Gastroesophageal sphincter (tissue), 3 donors: ENCODE results near the gene MCC.

Experiments used
- EP300 ChIP-seq: sonication (generic); formaldehyde crosslinking; IDR thresholded peaks from one replicate; pipeline ENCODE4 v1.6.1; 2017; ENCODE audit warnings: antibody characterized with exemption, mild to moderate bottlenecking
- POLR2A ChIP-seq, 2 donors: fragments of 450-650 bp; IDR thresholded peaks; one replicate each; pipeline ENCODE4 v1.6.1; 2017; ENCODE audit warnings: antibody characterized with exemption in 2 of 2, mild to moderate bottlenecking in 2 of 2, moderate library complexity in 1 of 2
- POLR2AphosphoS5 ChIP-seq: sonication (generic); formaldehyde crosslinking; IDR thresholded peaks from one replicate; pipeline ENCODE4 v1.6.1; 2017; ENCODE audit warnings: antibody characterized with exemption
- TF ChIP-seq, protein P1 (sequence below), 4 experiments: fragments of 200-600 bp in 2 of 4; fragments of 450-650 bp in 2 of 4; sonication (generic) in 1 of 4; IDR thresholded peaks; one replicate each; pipeline ENCODE4 v1.5.1; 2017 to 2019; ENCODE audit warnings: antibody characterized with exemption in 4 of 4, mild to moderate bottlenecking in 2 of 4, moderate library complexity in 2 of 4

GRCh38 chr5:113375480-113376060, 112.7 kb downstream of the MCC start:
- TF ChIP-seq POLR2A (IDR thresholded peaks at IDR 0.05), result no peak
- TF ChIP-seq EP300, result no peak
- TF ChIP-seq, protein P1, sequence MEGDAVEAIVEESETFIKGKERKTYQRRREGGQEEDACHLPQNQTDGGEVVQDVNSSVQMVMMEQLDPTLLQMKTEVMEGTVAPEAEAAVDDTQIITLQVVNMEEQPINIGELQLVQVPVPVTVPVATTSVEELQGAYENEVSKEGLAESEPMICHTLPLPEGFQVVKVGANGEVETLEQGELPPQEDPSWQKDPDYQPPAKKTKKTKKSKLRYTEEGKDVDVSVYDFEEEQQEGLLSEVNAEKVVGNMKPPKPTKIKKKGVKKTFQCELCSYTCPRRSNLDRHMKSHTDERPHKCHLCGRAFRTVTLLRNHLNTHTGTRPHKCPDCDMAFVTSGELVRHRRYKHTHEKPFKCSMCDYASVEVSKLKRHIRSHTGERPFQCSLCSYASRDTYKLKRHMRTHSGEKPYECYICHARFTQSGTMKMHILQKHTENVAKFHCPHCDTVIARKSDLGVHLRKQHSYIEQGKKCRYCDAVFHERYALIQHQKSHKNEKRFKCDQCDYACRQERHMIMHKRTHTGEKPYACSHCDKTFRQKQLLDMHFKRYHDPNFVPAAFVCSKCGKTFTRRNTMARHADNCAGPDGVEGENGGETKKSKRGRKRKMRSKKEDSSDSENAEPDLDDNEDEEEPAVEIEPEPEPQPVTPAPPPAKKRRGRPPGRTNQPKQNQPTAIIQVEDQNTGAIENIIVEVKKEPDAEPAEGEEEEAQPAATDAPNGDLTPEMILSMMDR (IDR thresholded peaks at IDR 0.05), result no peak
- no peak for TF ChIP-seq POLR2AphosphoS5
